AG04449 (cell line): ENCODE measurements around the gene DNAJB5.

Experiments
- CTCF ChIA-PET: fragments of 350-600 bp; formaldehyde crosslinking; extraction: SDS; loops from one replicate; lab custom pipeline; 2021; ENCODE audit warnings: antibody characterized with exemption; lab: Yijun Ruan, JAX
- POLR2A ChIA-PET: fragments of 400-600, 350-600 bp; formaldehyde crosslinking; extraction: SDS; loops from one replicate; lab custom pipeline; 2020; ENCODE audit warnings: antibody characterized with exemption, inconsistent platforms; lab: Yijun Ruan, JAX
- DNase-seq: peaks from one replicate; pipeline ENCODE4 v3.0.0-alpha.2; 2010; ENCODE audit warnings: low read depth, low spot score
- H3K4me3 ChIP-seq: 2 replicates; pipeline ENCODE4 v1.5.1; 2011; ENCODE audit warnings: low read depth, mild to moderate bottlenecking, control low read depth, low read length
- CTCF ChIP-seq: IDR thresholded peaks from one replicate; pipeline ENCODE4 v1.5.1; 2011; ENCODE audit warnings: mild to moderate bottlenecking, moderate library complexity, low read length, control low read depth, inconsistent platforms; ENCODE audit not compliant: insufficient read depth; ENCODE audit errors: missing control alignments

Gene DNAJB5

GRCh38 chr9:34995670-34996060 is 6.1 kb downstream of the DNAJB5 start:
- no peak for DNase-seq
- ChIA-PET CTCF (interaction anchor here (0.7 to 3.5 kb wide), 5 partner anchors 11 to 163 kb away, joined by 3 to 39 read pairs (median 12); no protein-coding TSS in a partner anchor), POLR2A (no interaction called here)
- no peak for TF ChIP-seq CTCF
- H3K4me3 ChIP-seq, result no peak overlapping the region

- CTCF ChIA-PET, result interaction anchor here (0.5 to 3.5 kb wide), 4 partner anchors 11 to 164 kb away, joined by 3 to 23 read pairs (median 4); no protein-coding TSS in a partner anchor
- H3K4me3 ChIP-seq, result no peak overlapping the region
These were observed 6.8 kb downstream of the DNAJB5 start for GRCh38 chr9:34996181-34996904.

GRCh38 chr9:34996905-34997279 is 7.3 kb downstream of the DNAJB5 start:
- TF ChIP-seq CTCF, result no peak
- POLR2A ChIA-PET, result no interaction called here
- H3K4me3 ChIP-seq, result no peak overlapping the region
- CTCF ChIA-PET, result interaction anchor here (0.5 to 1.6 kb wide), 2 partner anchors 17 to 97 kb away, joined by 3 to 5 read pairs; no protein-coding TSS in a partner anchor
- no peak for DNase-seq

More at GRCh38 chr9:34996181-34996904, 6.8 kb downstream of the DNAJB5 start:
- TF ChIP-seq CTCF, result no peak
- POLR2A ChIA-PET, result no interaction called here
- DNase-seq, result no peak

GRCh38 chr9:34997379-34997781 is 7.8 kb downstream of the DNAJB5 start:
- TF ChIP-seq CTCF, result no peak
- DNase-seq, result no peak
- POLR2A ChIA-PET, result no interaction called here

GRCh38 chr9:34998266-34998665 is 8.7 kb downstream of the DNAJB5 start:
- no peak for DNase-seq
- ChIA-PET POLR2A (no interaction called here), CTCF (interaction anchor here (0.5 to 1.6 kb wide), 5 partner anchors 9 to 99 kb away, joined by 3 to 5 read pairs (median 3); partner anchors contain the start of gene PIGO)
- no peak overlapping the region for H3K4me3 ChIP-seq
- no peak for TF ChIP-seq CTCF

More at GRCh38 chr9:34997379-34997781, 7.8 kb downstream of the DNAJB5 start:
- CTCF ChIA-PET, result interaction anchor here (0.5 to 1.6 kb wide), 6 partner anchors 9 to 99 kb away, joined by 3 to 5 read pairs (median 3); partner anchors contain the start of gene PIGO
- no peak overlapping the region for H3K4me3 ChIP-seq

GRCh38 chr9:34999576-34999975 is 10.0 kb downstream of the DNAJB5 start:
- DNase-seq, result no peak
- no peak for TF ChIP-seq CTCF
- no peak overlapping the region for H3K4me3 ChIP-seq
- ChIA-PET CTCF (interaction anchor here (1.1 kb wide), 1 partner anchor 15 kb away, joined by 3 read pairs; no protein-coding TSS in a partner anchor), POLR2A (no interaction called here)
